Activated CD4-positive, alpha-beta T cell treated with anti-CD3 and anti-CD28 coated beads for 36 hours (primary cell): ENCODE measurements around the gene PTPRT. TPM values are rescaled to one million over a fixed set of nuclear protein-coding genes. Genes with fewer than 3 reads are reported as not detected.

Experiments used
- ATAC-seq: fragments of 200-7000 bp; cut with Tn5 transposase; one replicate; pipeline ENCODE4 v1.10.0; 2021; ENCODE audit warnings: mild to moderate bottlenecking, moderate library complexity
- CTCF ChIA-PET: fragments of 350-600 bp; sonication (Branson Sonifier 250); formaldehyde crosslinking; loops from one replicate; lab custom pipeline; 2021; ENCODE audit warnings: antibody characterized with exemption; lab: Charles Lee
- POLR2A ChIA-PET: fragments of 350-600 bp; sonication (Branson Sonifier 250); formaldehyde crosslinking; loops from one replicate; lab custom pipeline; 2021; ENCODE audit warnings: antibody characterized with exemption, inconsistent platforms; lab: Charles Lee
- DNase-seq: peaks from one replicate; pipeline ENCODE4 v3.0.0-alpha.2; 2020
- H3K27ac Mint-ChIP-seq: one replicate; pipeline ENCODE4 v1.8.0; 2021; ENCODE audit warnings: mixed read lengths
- H3K27me3 Mint-ChIP-seq: one replicate; pipeline ENCODE4 v1.8.0; 2021; ENCODE audit warnings: mixed read lengths
- H3K36me3 Mint-ChIP-seq: one replicate; pipeline ENCODE4 v1.8.0; 2021; ENCODE audit warnings: low read depth, mixed read lengths
- H3K4me1 Mint-ChIP-seq: one replicate; pipeline ENCODE4 v1.8.0; 2021; ENCODE audit warnings: mixed read lengths
- H3K4me3 Mint-ChIP-seq: one replicate; pipeline ENCODE4 v1.8.0; 2021; ENCODE audit warnings: mild to moderate bottlenecking, moderate library complexity, mixed read lengths
- H3K9me3 Mint-ChIP-seq: one replicate; pipeline ENCODE4 v1.8.0; 2021; ENCODE audit warnings: low read depth, mixed read lengths
- intact Hi-C, 2 experiments: fragments of 100-400 bp; cut with DNase I in 1 of 2; cut with micrococcal nuclease in 1 of 2; formaldehyde crosslinking; loops; one replicate each; pipeline versions ENCODE4 v1.14.2 to v1.15.1; 2022 to 2024; cut with DNase I, micrococcal nuclease
- total RNA-seq, 2 experiments: library from RNA; stranded (reverse); gene quantifications; one replicate each; pipeline ENCODE4 v1.2.3, GENCODE V29; 2021

The PTPRT gene
- total RNA-seq, 2 experiments from 2014 or later = not detected

GRCh38 chr20:42987376-42988114, 202.2 kb downstream of the PTPRT start:
- intact Hi-C loops = no loop called here
- peaks cover 2% of the 10 kb centered on the region for H3K9me3 Mint-ChIP-seq
- H3K27me3 Mint-ChIP-seq = peaks cover 2% of the 10 kb centered on the region
- ATAC-seq (no peak), DNase-seq (no peak)
- CTCF ChIA-PET = no interaction called here
- POLR2A ChIA-PET = no interaction called here
- H3K4me1 Mint-ChIP-seq = no peaks in the 10 kb centered on the region
- no peak overlapping the region for H3K27ac Mint-ChIP-seq
- no peaks in the 10 kb centered on the region for H3K36me3 Mint-ChIP-seq
- H3K4me3 Mint-ChIP-seq = no peak overlapping the region

- no peak for ATAC-seq
- Mint-ChIP-seq H3K9me3 (peaks cover 2% of the 10 kb centered on the region), H3K27ac (no peak overlapping the region), H3K27me3 (peaks cover 2% of the 10 kb centered on the region), H3K36me3 (no peaks in the 10 kb centered on the region), H3K4me3 (no peak overlapping the region), H3K4me1 (no peaks in the 10 kb centered on the region)
- ChIA-PET CTCF (no interaction called here), POLR2A (no interaction called here)
- intact Hi-C loops = no loop called here
- DNase-seq = no peak
These were observed 203.4 kb downstream of the PTPRT start for GRCh38 chr20:42986143-42986773.

GRCh38 chr20:42985628-42986027, 204.1 kb downstream of the PTPRT start:
- no peak overlapping the region for H3K4me3 Mint-ChIP-seq
- ATAC-seq (no peak), DNase-seq (no peak)
- H3K27me3 Mint-ChIP-seq = peaks cover 2% of the 10 kb centered on the region
- H3K36me3 Mint-ChIP-seq = no peaks in the 10 kb centered on the region
- ChIA-PET CTCF (no interaction called here), POLR2A (no interaction called here)
- no peaks in the 10 kb centered on the region for H3K4me1 Mint-ChIP-seq
- H3K27ac Mint-ChIP-seq = no peak overlapping the region
- H3K9me3 Mint-ChIP-seq = peaks cover 2% of the 10 kb centered on the region
- intact Hi-C loops = no loop called here

- no peak overlapping the region for H3K27ac Mint-ChIP-seq
- no peak for DNase-seq
- intact Hi-C loops = no loop called here
- H3K4me1 Mint-ChIP-seq = no peaks in the 10 kb centered on the region
- peaks cover 2% of the 10 kb centered on the region for H3K9me3 Mint-ChIP-seq
- ChIA-PET CTCF (no interaction called here), POLR2A (no interaction called here)
- H3K36me3 Mint-ChIP-seq = no peaks in the 10 kb centered on the region
- no peak for ATAC-seq
- H3K27me3 Mint-ChIP-seq = peaks cover 2% of the 10 kb centered on the region
- H3K4me3 Mint-ChIP-seq = no peak overlapping the region
These were observed 207.5 kb downstream of the PTPRT start for GRCh38 chr20:42982218-42982617.

- Mint-ChIP-seq H3K4me3 (no peak overlapping the region), H3K9me3 (peaks cover 2% of the 10 kb centered on the region), H3K27me3 (peaks cover 2% of the 10 kb centered on the region), H3K36me3 (no peaks in the 10 kb centered on the region), H3K27ac (no peak overlapping the region), H3K4me1 (no peaks in the 10 kb centered on the region)
- POLR2A ChIA-PET = no interaction called here
- no peak for DNase-seq
- ATAC-seq = no peak
- intact Hi-C loops = no loop called here
- CTCF ChIA-PET = no interaction called here
These were observed 208.5 kb downstream of the PTPRT start for GRCh38 chr20:42981253-42981652.

- CTCF ChIA-PET = no interaction called here
- peaks cover 1% of the 10 kb centered on the region for H3K9me3 Mint-ChIP-seq
- H3K4me1 Mint-ChIP-seq = no peaks in the 10 kb centered on the region
- intact Hi-C loops = no loop called here
- no peak for ATAC-seq
- no peaks in the 10 kb centered on the region for H3K36me3 Mint-ChIP-seq
- H3K4me3 Mint-ChIP-seq = no peak overlapping the region
- peaks cover 2% of the 10 kb centered on the region for H3K27me3 Mint-ChIP-seq
- POLR2A ChIA-PET = no interaction called here
- no peak for DNase-seq
- H3K27ac Mint-ChIP-seq = no peak overlapping the region
These were observed 210.0 kb downstream of the PTPRT start for GRCh38 chr20:42979720-42980119.

GRCh38 chr20:42978184-42978974, 211.3 kb downstream of the PTPRT start:
- POLR2A ChIA-PET = no interaction called here
- no peaks in the 10 kb centered on the region for H3K36me3 Mint-ChIP-seq
- H3K27me3 Mint-ChIP-seq = no peaks in the 10 kb centered on the region
- CTCF ChIA-PET = no interaction called here
- ATAC-seq = no peak
- no peak overlapping the region for H3K27ac Mint-ChIP-seq
- no peak overlapping the region for H3K4me3 Mint-ChIP-seq
- H3K4me1 Mint-ChIP-seq = no peaks in the 10 kb centered on the region
- DNase-seq = no peak
- no peaks in the 10 kb centered on the region for H3K9me3 Mint-ChIP-seq
- intact Hi-C loops = no loop called here

- Mint-ChIP-seq H3K27me3 (peaks cover 4% of the 10 kb centered on the region), H3K36me3 (no peaks in the 10 kb centered on the region), H3K4me3 (no peak overlapping the region), H3K9me3 (no peaks in the 10 kb centered on the region), H3K4me1 (no peaks in the 10 kb centered on the region), H3K27ac (no peak overlapping the region)
- ChIA-PET POLR2A (no interaction called here), CTCF (interaction anchor here (0.7 kb wide), 1 partner anchor 155 kb away, joined by 4 read pairs; no protein-coding TSS in a partner anchor)
- intact Hi-C loops = no loop called here
- no peak for ATAC-seq
- DNase-seq = no peak
These were observed 213.7 kb downstream of the PTPRT start for GRCh38 chr20:42975974-42976373.

- POLR2A ChIA-PET = no interaction called here
- peaks cover 4% of the 10 kb centered on the region for H3K27me3 Mint-ChIP-seq
- no peak overlapping the region for H3K4me3 Mint-ChIP-seq
- no peaks in the 10 kb centered on the region for H3K9me3 Mint-ChIP-seq
- CTCF ChIA-PET = interaction anchor here (1.3 kb wide), 1 partner anchor 13 kb away, joined by 3 read pairs; no protein-coding TSS in a partner anchor
- H3K4me1 Mint-ChIP-seq = no peaks in the 10 kb centered on the region
- no peaks in the 10 kb centered on the region for H3K36me3 Mint-ChIP-seq
- ATAC-seq (no peak), DNase-seq (no peak)
- no peak overlapping the region for H3K27ac Mint-ChIP-seq
- intact Hi-C loops = no loop called here
These were observed 215.4 kb downstream of the PTPRT start for GRCh38 chr20:42974347-42974746.

GRCh38 chr20:42972591-42972990, 217.1 kb downstream of the PTPRT start:
- peaks cover 5% of the 10 kb centered on the region for H3K9me3 Mint-ChIP-seq
- no peak overlapping the region for H3K4me3 Mint-ChIP-seq
- ATAC-seq = no peak
- intact Hi-C loops = no loop called here
- no peak for DNase-seq
- no peaks in the 10 kb centered on the region for H3K4me1 Mint-ChIP-seq
- H3K27me3 Mint-ChIP-seq = peaks cover 4% of the 10 kb centered on the region
- H3K36me3 Mint-ChIP-seq = no peaks in the 10 kb centered on the region
- POLR2A ChIA-PET = no interaction called here
- CTCF ChIA-PET = no interaction called here
- no peak overlapping the region for H3K27ac Mint-ChIP-seq

GRCh38 chr20:42968746-42969145, 221.0 kb downstream of the PTPRT start:
- DNase-seq (no peak), ATAC-seq (no peak)
- ChIA-PET CTCF (no interaction called here), POLR2A (no interaction called here)
- intact Hi-C loops = no loop called here
- H3K4me1 Mint-ChIP-seq = no peaks in the 10 kb centered on the region
- H3K27ac Mint-ChIP-seq = no peak overlapping the region
- H3K27me3 Mint-ChIP-seq = peaks cover 4% of the 10 kb centered on the region
- H3K4me3 Mint-ChIP-seq = no peak overlapping the region
- no peaks in the 10 kb centered on the region for H3K36me3 Mint-ChIP-seq
- peaks cover 5% of the 10 kb centered on the region for H3K9me3 Mint-ChIP-seq
